Endothelial cell of umbilical vein (primary cell): ENCODE measurements around the gene RAP1GAP2. TPM values are rescaled to one million over a fixed set of nuclear protein-coding genes. Genes with fewer than 3 reads are reported as not detected.

ENCODE experiments used
- BruUV-seq: library from RNA; stranded (reverse); fragments of 400-500 nt; replicated peaks from 2 replicates; lab custom pipeline; 2021; lab: Mats Ljungman, UMichigan
- CTCF ChIA-PET: fragments of 300-600, 350-600 bp; sonication (Branson Sonifier 250); formaldehyde crosslinking; loops from one replicate; lab custom pipeline; 2021; ENCODE audit warnings: antibody characterized with exemption, inconsistent platforms; lab: Charles Lee
- POLR2A ChIA-PET: fragments of 300-600, 350-600 bp; sonication (Branson Sonifier 250); formaldehyde crosslinking; loops from one replicate; lab custom pipeline; 2021; ENCODE audit warnings: antibody characterized with exemption, inconsistent platforms; lab: Charles Lee
- DNase-seq: peaks from one replicate; pipeline ENCODE4 v3.0.0-alpha.2; 2011; ENCODE audit warnings: low read depth, low spot score
- FAIRE-seq: peaks from 2 replicates; lab custom pipeline; 2011; peaks lifted over from hg19 to GRCh38; lab: Jason Lieb, UNC
- H2AFZ ChIP-seq: 2 replicates; pipeline ENCODE4 v1.6.0; 2012; ENCODE audit warnings: low read depth, low read length, control low read depth, inconsistent platforms
- H3K27ac ChIP-seq: 2 replicates; pipeline ENCODE4 v1.5.1; 2011; ENCODE audit warnings: low read depth, mild to moderate bottlenecking, control low read depth, low read length, moderate library complexity; ENCODE audit not compliant: insufficient read depth
- H3K27me3 ChIP-seq, 2 experiments: 2 replicates each; pipeline versions ENCODE4 v1.6.0 to v1.6.1; 2011; ENCODE audit warnings: low read length in 2 of 2, mixed read lengths in 1 of 2; ENCODE audit not compliant: control insufficient read depth in 2 of 2, insufficient read depth in 2 of 2
- H3K36me3 ChIP-seq, 2 experiments: 2 replicates in 1 of 2; 3 replicates in 1 of 2; pipeline ENCODE4 v1.5.1; 2011; ENCODE audit warnings: low read length in 2 of 2, mild to moderate bottlenecking in 1 of 2, moderate library complexity in 1 of 2; ENCODE audit not compliant: control insufficient read depth in 2 of 2, insufficient read depth in 2 of 2; ENCODE audit errors: extremely low read depth in 1 of 2
- H3K4me1 ChIP-seq: 3 replicates; pipeline ENCODE4 v1.5.1; 2011; ENCODE audit warnings: mild to moderate bottlenecking, low read length; ENCODE audit not compliant: control insufficient read depth, insufficient read depth; ENCODE audit errors: extremely low read depth
- H3K4me2 ChIP-seq: 2 replicates; pipeline ENCODE4 v1.6.1; 2011; ENCODE audit warnings: low read length, control low read depth, mixed read lengths; ENCODE audit not compliant: insufficient read depth
- H3K4me3 ChIP-seq, 3 experiments: fragments of 200-600 bp in 1 of 3; sonication (generic), shearing (Covaris generic) in 1 of 3; replicated peaks in 1 of 3; 2 replicates each; pipeline ENCODE4 v1.5.1; 2011 to 2016; ENCODE audit warnings: control low read depth in 3 of 3, low read length in 3 of 3, mild to moderate bottlenecking in 2 of 3, inconsistent platforms in 1 of 3, low read depth in 1 of 3, moderate library complexity in 1 of 3; ENCODE audit not compliant: insufficient read depth in 1 of 3
- H3K79me2 ChIP-seq: 2 replicates; pipeline ENCODE4 v1.6.0; 2012; ENCODE audit warnings: low read length, inconsistent platforms; ENCODE audit not compliant: control insufficient read depth, insufficient read depth
- H3K9ac ChIP-seq: replicated peaks from 2 replicates; pipeline ENCODE3; 2011; ENCODE audit warnings: low read length, control low read depth; ENCODE audit not compliant: insufficient read depth; ENCODE audit errors: extremely low read depth
- H3K9me1 ChIP-seq: replicated peaks from 3 replicates; pipeline ENCODE4 v1.6.0; 2011; ENCODE audit warnings: mild to moderate bottlenecking, low read length; ENCODE audit not compliant: control insufficient read depth, insufficient read depth; ENCODE audit errors: extremely low read depth
- H3K9me3 ChIP-seq: replicated peaks from 2 replicates; pipeline ENCODE4 v1.5.1; 2012; ENCODE audit warnings: low read length, inconsistent platforms; ENCODE audit not compliant: control insufficient read depth, insufficient read depth
- H4K20me1 ChIP-seq: replicated peaks from 2 replicates; pipeline ENCODE3; 2011; ENCODE audit warnings: mild to moderate bottlenecking, low read length; ENCODE audit not compliant: control insufficient read depth, insufficient read depth; ENCODE audit errors: extremely low read depth
- EZH2 ChIP-seq: IDR thresholded peaks from 2 replicates; pipeline ENCODE4 v1.6.1; 2012; ENCODE audit warnings: borderline replicate concordance, low read depth, mild to moderate bottlenecking, moderate library complexity, low read length, inconsistent platforms; ENCODE audit not compliant: severe bottlenecking
- FOS ChIP-seq: IDR thresholded peaks from 2 replicates; pipeline ENCODE4 v1.6.1; 2011; ENCODE audit warnings: mild to moderate bottlenecking, low read length, moderate library complexity, borderline replicate concordance; ENCODE audit not compliant: insufficient read depth
- JUN ChIP-seq: IDR thresholded peaks from 2 replicates; pipeline ENCODE4 v1.6.1; 2011; ENCODE audit warnings: borderline replicate concordance, low read depth; ENCODE audit not compliant: insufficient read length, insufficient read depth
- MYC ChIP-seq: IDR thresholded peaks from one replicate; pipeline ENCODE4 v1.6.1; 2011; ENCODE audit warnings: mild to moderate bottlenecking, low read depth, low read length
- POLR2AphosphoS5 ChIP-seq: IDR thresholded peaks from 2 replicates; pipeline ENCODE4 v1.6.1; 2012; ENCODE audit warnings: low read depth, mild to moderate bottlenecking, control low read depth, low read length, moderate library complexity; ENCODE audit not compliant: insufficient read depth
- dilution Hi-C: fragments of 300-500 bp; cut with MboI; formaldehyde crosslinking; loops from one replicate; pipeline ENCODE4 v1.15.0; 2019; ENCODE audit warnings: low sequenced_read_pairs; ENCODE audit not compliant: extremely low pct_ligation_motif_present
- intact Hi-C: fragments of 100-400 bp; cut with micrococcal nuclease; formaldehyde crosslinking; loops from one replicate; pipeline ENCODE4 v1.10.0; 2022
- polyA plus RNA-seq, 4 experiments: library from polyadenylated mRNA; depleted of rRNA in 3 of 4; stranded (reverse) in 3 of 4; unstranded in 1 of 4; fragments of >200 nt; gene quantifications; 2 replicates each; pipeline versions ENCODE4 v1.2.1 to v1.2.3, GENCODE V29; 2011 to 2012; ENCODE audit warnings: missing spikeins in 1 of 4
- total RNA-seq: library from RNA; stranded (reverse); gene quantifications from 2 replicates; pipeline ENCODE4 v1.2.3, GENCODE V29; 2021

Gene RAP1GAP2
- total and polyA plus RNA-seq, 2 donors (not counting 3 experiments of a cell fraction or from before 2014, with no cell fraction given) = 1.4 to 3.6 TPM

DNA sequence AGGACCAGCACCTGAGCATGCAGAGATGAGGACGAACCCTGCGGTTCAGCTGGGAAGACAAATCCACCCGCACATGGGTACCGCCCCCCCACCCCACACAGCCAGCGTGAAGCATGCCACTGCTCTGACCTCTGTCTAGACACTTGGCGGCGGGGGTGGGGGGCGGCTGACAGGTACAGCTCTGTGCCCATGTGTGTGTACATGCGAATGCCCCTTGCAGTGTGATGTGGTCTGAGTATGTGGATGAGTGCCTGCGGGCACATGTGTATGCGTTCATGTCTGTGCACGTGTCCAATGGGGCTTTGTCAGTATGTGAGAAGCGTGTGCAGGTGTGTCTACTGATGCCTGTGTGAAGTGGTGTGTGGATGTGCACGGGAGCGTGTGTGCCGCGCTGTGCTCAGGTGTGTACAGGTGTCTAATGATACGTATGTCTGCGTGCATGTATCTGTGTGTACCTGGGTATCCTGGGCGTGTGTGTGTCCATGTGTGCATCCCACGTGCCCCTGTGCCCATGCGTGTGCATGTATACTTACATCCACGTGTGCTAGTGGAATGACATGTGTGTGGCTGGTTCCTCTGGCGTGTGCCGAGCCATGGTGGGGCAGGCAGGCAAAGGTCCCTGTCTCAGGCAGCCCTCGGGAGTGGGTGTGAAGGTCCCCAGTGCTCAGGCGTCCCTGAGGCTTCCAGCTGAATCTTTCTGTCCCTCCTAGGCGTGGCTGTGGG, 636 bp upstream of the RAP1GAP2 start:
- H3K27me3 ChIP-seq = peaks cover 0 to 2% of the 10 kb centered on the region in 2 experiments
- H3K9me1 ChIP-seq = no peaks in the 10 kb centered on the region
- H2AFZ ChIP-seq = no peak overlapping the region
- no TSS peak for BruUV-seq
- no peaks in the 10 kb centered on the region for H4K20me1 ChIP-seq
- dilution Hi-C loops (no loop called here), intact Hi-C loops (no loop called here)
- H3K4me2 ChIP-seq = no peak overlapping the region
- DNase-seq (no peak), FAIRE-seq (no peak)
- ChIA-PET CTCF (interaction anchor here (1.1 kb wide), 2 partner anchors 10 kb away, joined by 3 read pairs; no protein-coding TSS in a partner anchor), POLR2A (no interaction called here)
- H3K9ac ChIP-seq = no peak overlapping the region
- H3K4me1 ChIP-seq = no peaks in the 10 kb centered on the region
- H3K36me3 ChIP-seq = no peaks in the 10 kb centered on the region
- no peaks in the 10 kb centered on the region for H3K79me2 ChIP-seq
- no peak for TF ChIP-seq EZH2
- TF ChIP-seq POLR2AphosphoS5 = no peak
- no peak for TF ChIP-seq JUN
- no peak for TF ChIP-seq MYC
- H3K27ac ChIP-seq = no peak overlapping the region
- no peaks in the 10 kb centered on the region for H3K9me3 ChIP-seq
- H3K4me3 ChIP-seq = no peak overlapping the region

- no peaks in the 10 kb centered on the region for H3K4me1 ChIP-seq
- no peaks in the 10 kb centered on the region for H3K9me1 ChIP-seq
- DNase-seq (no peak), FAIRE-seq (no peak)
- H3K4me2 ChIP-seq = no peak overlapping the region
- H3K36me3 ChIP-seq = no peaks in the 10 kb centered on the region
- ChIA-PET POLR2A (no interaction called here), CTCF (no interaction called here)
- H2AFZ ChIP-seq = no peak overlapping the region
- no peak overlapping the region for H3K27ac ChIP-seq
- no peaks in the 10 kb centered on the region for H3K79me2 ChIP-seq
- peaks cover 0 to 2% of the 10 kb centered on the region in 2 experiments for H3K27me3 ChIP-seq
- H3K9ac ChIP-seq = no peak overlapping the region
- H3K4me3 ChIP-seq = no peak overlapping the region
- H3K9me3 ChIP-seq = no peaks in the 10 kb centered on the region
- TF ChIP-seq FOS = no peak
- dilution Hi-C loops = no loop called here
- H4K20me1 ChIP-seq = no peaks in the 10 kb centered on the region
- BruUV-seq = no TSS peak
- intact Hi-C loops = no loop called here
These were observed 988 bp downstream of the RAP1GAP2 start for GRCh38 chr17:2797226-2797625.
